Activated naive CD8-positive, alpha-beta T cell (primary cell): ENCODE data around the gene FHL1.

Experiments
- H3K27ac Mint-ChIP-seq: one replicate; pipeline ENCODE4 v1.8.0; 2021; ENCODE audit warnings: mixed read lengths
- H3K27me3 Mint-ChIP-seq: one replicate; pipeline ENCODE4 v1.8.0; 2021; ENCODE audit warnings: mixed read lengths
- H3K36me3 Mint-ChIP-seq: one replicate; pipeline ENCODE4 v1.8.0; 2021; ENCODE audit warnings: mixed read lengths
- H3K4me1 Mint-ChIP-seq: one replicate; pipeline ENCODE4 v1.8.0; 2021; ENCODE audit warnings: low read depth, mixed read lengths
- H3K4me3 Mint-ChIP-seq: one replicate; pipeline ENCODE4 v1.8.0; 2021; ENCODE audit warnings: mild to moderate bottlenecking, mixed read lengths
- H3K9me3 Mint-ChIP-seq: one replicate; pipeline ENCODE4 v1.8.0; 2021; ENCODE audit warnings: low read depth, mixed read lengths

FHL1 gene

DNA sequence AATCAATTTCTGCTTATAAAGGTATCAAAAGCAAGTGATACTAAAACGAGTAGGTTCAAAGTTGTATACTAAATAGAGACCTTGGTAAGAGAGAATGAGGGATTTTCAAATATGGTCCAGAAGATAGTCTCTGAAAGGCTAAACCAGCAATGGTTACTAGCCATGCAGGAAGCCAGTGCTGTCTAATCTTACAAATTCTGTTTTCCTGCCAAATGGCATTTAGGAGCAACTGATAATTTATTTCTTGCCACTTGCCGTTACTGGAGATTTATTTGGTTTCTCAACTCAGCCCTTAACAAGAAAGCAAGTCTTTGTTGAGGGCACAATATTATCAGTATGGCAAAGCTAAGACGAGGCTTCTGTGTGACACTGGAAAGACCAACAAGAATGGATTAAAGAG lies 56.6 kb downstream of the FHL1 start:
- Mint-ChIP-seq H3K36me3 (no peaks in the 10 kb centered on the region), H3K4me3 (no peak overlapping the region), H3K27me3 (no peaks in the 10 kb centered on the region), H3K9me3 (no peaks in the 10 kb centered on the region), H3K4me1 (peaks cover 27% of the 10 kb centered on the region), H3K27ac (no peak overlapping the region)

DNA sequence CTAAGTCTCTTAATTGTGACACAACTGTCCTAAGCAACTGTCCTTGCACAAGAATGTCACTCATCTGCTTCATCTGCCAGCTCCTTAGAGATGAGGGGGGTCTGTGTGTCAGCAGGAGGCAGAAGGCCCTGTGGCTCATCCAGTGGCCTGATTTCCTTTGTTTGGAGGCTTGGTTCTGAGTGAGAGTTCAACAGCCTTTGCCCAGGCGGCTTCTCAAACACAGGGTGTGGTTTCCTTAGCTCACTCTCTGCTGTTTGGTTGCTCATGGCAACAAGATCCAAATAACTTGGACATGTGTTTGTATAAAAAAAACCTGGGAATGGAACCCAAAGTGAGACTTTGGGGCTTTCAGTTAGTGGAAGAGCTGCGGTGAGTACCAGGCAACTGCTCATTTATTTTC lies 57.2 kb downstream of the FHL1 start:
- Mint-ChIP-seq H3K9me3 (no peaks in the 10 kb centered on the region), H3K27me3 (no peaks in the 10 kb centered on the region), H3K27ac (no peak overlapping the region), H3K36me3 (no peaks in the 10 kb centered on the region), H3K4me3 (no peak overlapping the region), H3K4me1 (peaks cover 27% of the 10 kb centered on the region)

DNA sequence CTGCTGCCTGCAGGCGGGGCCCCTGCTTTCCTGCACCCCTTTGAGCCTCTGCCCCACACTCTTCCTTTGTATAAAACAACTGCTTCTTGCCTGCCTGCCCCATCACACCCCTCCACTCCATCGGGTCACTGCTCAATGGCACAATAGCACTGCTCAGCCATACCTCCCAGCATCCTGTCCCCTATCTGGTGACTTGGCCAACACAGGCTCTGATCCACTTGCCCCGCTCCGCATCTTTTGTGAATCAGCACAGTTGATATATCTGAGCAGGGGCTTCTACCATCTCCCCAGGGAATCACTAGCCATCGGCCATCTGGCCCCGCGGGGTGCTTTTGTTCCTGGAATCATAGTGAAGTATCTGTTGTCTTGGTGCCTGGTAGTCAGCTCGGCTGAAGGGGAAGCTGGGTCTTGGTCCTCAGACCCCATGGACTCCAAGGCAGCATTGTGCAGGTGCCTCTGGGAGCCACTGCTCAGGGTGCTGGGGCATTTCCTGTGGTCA lies 58.6 kb downstream of the FHL1 start:
- H3K36me3 Mint-ChIP-seq = no peaks in the 10 kb centered on the region
- H3K4me3 Mint-ChIP-seq = no peak overlapping the region
- no peak overlapping the region for H3K27ac Mint-ChIP-seq
- H3K9me3 Mint-ChIP-seq = no peaks in the 10 kb centered on the region
- H3K4me1 Mint-ChIP-seq = peaks cover 27% of the 10 kb centered on the region
- H3K27me3 Mint-ChIP-seq = no peaks in the 10 kb centered on the region

DNA sequence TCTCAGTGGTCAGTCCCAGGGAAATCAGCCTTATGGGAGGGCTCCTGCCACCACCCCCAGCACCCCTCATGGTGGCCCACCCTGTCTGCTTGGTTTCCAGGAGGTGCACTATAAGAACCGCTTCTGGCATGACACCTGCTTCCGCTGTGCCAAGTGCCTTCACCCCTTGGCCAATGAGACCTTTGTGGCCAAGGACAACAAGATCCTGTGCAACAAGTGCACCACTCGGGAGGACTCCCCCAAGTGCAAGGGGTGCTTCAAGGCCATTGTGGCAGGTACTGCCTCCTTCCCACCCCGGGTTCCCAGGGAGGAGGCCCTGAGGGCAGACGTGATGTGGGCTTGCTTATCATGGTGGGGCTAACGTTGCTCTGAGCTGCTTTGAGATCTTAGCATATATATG lies 59.6 kb downstream of the FHL1 start:
- Mint-ChIP-seq H3K9me3 (no peaks in the 10 kb centered on the region), H3K27ac (no peak overlapping the region), H3K4me3 (no peak overlapping the region), H3K27me3 (no peaks in the 10 kb centered on the region), H3K36me3 (no peaks in the 10 kb centered on the region), H3K4me1 (peaks cover 27% of the 10 kb centered on the region)

DNA sequence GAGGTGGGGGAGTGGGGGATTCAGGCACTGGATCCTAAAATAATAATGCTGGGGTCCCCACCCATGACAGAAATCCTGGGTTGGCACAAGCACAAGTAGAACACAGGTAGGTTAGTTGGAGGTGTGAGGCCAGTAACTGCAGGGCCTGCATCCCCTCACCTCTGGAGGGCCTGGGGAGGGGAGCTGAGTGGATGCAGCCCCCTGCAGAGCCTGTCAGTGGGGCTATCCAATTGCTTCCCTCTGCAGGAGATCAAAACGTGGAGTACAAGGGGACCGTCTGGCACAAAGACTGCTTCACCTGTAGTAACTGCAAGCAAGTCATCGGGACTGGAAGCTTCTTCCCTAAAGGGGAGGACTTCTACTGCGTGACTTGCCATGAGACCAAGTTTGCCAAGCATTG lies 60.2 kb downstream of the FHL1 start:
- H3K4me3 Mint-ChIP-seq = no peak overlapping the region
- no peak overlapping the region for H3K27ac Mint-ChIP-seq
- H3K4me1 Mint-ChIP-seq = peaks cover 27% of the 10 kb centered on the region
- H3K27me3 Mint-ChIP-seq = no peaks in the 10 kb centered on the region
- H3K9me3 Mint-ChIP-seq = no peaks in the 10 kb centered on the region
- no peaks in the 10 kb centered on the region for H3K36me3 Mint-ChIP-seq

DNA sequence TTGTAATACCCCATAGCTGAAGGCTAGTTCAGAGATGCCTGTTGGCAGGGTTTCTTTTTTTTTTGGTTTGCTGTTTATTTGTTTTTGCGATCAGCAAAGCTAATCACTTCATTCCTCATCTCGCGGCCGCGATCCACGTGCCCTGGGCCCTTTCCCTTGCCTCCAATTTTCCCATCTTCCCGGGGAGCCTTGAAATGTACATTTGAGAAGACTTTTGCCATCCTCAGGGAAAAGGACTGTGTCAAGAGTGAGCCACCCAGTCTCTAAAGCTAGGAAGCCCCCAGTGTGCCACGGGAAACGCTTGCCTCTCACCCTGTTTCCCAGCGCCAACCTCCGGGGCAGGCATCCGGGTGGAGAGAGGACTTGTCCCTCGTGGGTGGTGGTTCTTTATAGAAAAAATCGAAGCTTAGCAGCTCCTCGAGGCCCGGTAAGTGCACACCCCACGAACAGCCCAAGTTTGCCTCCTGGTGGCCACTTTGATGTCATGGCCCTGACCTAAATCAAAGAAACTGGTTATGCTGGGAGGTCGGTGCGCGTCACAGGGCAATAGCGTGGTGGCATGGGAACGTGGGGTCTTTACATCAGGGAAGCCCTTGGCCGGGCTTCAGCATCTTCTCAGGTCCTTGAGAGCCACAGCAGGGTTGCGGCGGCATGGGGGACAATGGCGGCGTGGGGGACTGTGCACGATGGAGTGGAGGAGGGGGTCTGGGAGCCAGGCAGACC lies 61.8 kb downstream of the FHL1 start:
- Mint-ChIP-seq H3K27ac (no peak overlapping the region), H3K36me3 (no peaks in the 10 kb centered on the region), H3K9me3 (no peaks in the 10 kb centered on the region), H3K27me3 (no peaks in the 10 kb centered on the region), H3K4me1 (peaks cover 12% of the 10 kb centered on the region), H3K4me3 (no peak overlapping the region)

DNA sequence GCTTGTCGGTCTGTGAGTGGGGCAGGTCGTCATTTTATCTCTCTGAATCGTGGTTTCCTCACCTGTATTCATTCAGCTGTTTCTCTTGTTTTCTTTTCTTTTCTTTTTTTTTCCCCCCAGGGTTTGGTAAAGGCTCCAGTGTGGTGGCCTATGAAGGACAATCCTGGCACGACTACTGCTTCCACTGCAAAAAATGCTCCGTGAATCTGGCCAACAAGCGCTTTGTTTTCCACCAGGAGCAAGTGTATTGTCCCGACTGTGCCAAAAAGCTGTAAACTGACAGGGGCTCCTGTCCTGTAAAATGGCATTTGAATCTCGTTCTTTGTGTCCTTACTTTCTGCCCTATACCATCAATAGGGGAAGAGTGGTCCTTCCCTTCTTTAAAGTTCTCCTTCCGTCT lies 62.4 kb downstream of the FHL1 start:
- no peaks in the 10 kb centered on the region for H3K27me3 Mint-ChIP-seq
- no peaks in the 10 kb centered on the region for H3K9me3 Mint-ChIP-seq
- H3K27ac Mint-ChIP-seq = no peak overlapping the region
- peaks cover 7% of the 10 kb centered on the region for H3K4me1 Mint-ChIP-seq
- no peak overlapping the region for H3K4me3 Mint-ChIP-seq
- H3K36me3 Mint-ChIP-seq = no peaks in the 10 kb centered on the region

DNA sequence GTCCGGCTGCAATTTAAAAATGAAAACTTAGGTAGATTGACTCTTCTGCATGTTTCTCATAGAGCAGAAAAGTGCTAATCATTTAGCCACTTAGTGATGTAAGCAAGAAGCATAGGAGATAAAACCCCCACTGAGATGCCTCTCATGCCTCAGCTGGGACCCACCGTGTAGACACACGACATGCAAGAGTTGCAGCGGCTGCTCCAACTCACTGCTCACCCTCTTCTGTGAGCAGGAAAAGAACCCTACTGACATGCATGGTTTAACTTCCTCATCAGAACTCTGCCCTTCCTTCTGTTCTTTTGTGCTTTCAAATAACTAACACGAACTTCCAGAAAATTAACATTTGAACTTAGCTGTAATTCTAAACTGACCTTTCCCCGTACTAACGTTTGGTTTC lies 62.9 kb downstream of the FHL1 start:
- Mint-ChIP-seq H3K27ac (no peak overlapping the region), H3K9me3 (no peaks in the 10 kb centered on the region), H3K27me3 (no peaks in the 10 kb centered on the region), H3K4me3 (no peak overlapping the region), H3K4me1 (peaks cover 3% of the 10 kb centered on the region), H3K36me3 (no peaks in the 10 kb centered on the region)

DNA sequence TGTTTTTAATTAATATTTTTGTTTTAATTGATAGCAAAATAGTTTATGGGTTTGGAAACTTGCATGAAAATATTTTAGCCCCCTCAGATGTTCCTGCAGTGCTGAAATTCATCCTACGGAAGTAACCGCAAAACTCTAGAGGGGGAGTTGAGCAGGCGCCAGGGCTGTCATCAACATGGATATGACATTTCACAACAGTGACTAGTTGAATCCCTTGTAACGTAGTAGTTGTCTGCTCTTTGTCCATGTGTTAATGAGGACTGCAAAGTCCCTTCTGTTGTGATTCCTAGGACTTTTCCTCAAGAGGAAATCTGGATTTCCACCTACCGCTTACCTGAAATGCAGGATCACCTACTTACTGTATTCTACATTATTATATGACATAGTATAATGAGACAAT lies 63.5 kb downstream of the FHL1 start:
- Mint-ChIP-seq H3K4me1 (no peaks in the 10 kb centered on the region), H3K27me3 (no peaks in the 10 kb centered on the region), H3K27ac (no peak overlapping the region), H3K9me3 (no peaks in the 10 kb centered on the region), H3K4me3 (no peak overlapping the region), H3K36me3 (no peaks in the 10 kb centered on the region)

DNA sequence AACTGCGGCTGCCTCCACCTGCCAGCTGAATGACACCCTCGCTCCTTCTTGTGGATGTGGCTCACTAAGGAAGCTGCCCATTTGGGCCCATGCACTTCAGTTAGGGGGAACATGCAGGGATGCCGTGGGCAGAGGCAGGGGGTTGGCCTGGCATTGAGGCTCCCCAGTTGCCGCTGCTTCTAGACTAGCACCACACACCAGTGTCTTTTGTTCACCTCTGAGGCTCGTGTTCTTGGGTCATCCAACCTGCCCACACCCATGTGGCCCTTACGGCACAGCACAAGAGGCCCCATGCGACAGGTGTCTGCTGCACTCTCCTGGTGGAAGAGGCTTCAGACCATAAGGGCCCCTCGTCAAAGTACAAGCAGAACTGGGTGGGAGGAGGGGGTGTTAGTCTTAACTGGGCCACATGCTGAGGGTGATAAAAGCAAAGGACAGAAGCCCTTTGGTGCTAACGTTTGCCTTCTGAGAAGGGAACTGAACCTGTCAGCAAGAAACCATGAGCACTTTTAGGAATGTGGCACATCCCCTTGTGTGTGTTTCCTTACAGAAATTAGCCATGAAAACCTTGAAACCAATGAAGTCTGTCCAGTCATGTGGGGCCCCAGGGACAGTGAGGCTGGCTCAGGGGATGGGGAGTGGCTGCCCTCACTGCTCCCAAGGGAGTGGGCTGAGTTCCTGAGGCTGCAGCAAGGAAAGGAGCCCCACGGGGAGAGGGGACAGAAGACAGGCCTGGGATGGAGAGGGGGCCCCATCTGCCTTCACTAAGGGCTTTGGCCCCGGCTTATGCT lies 64.6 kb downstream of the FHL1 start:
- H3K36me3 Mint-ChIP-seq = no peaks in the 10 kb centered on the region
- no peaks in the 10 kb centered on the region for H3K27me3 Mint-ChIP-seq
- H3K27ac Mint-ChIP-seq = no peak overlapping the region
- H3K4me1 Mint-ChIP-seq = no peaks in the 10 kb centered on the region
- no peak overlapping the region for H3K4me3 Mint-ChIP-seq
- no peaks in the 10 kb centered on the region for H3K9me3 Mint-ChIP-seq

DNA sequence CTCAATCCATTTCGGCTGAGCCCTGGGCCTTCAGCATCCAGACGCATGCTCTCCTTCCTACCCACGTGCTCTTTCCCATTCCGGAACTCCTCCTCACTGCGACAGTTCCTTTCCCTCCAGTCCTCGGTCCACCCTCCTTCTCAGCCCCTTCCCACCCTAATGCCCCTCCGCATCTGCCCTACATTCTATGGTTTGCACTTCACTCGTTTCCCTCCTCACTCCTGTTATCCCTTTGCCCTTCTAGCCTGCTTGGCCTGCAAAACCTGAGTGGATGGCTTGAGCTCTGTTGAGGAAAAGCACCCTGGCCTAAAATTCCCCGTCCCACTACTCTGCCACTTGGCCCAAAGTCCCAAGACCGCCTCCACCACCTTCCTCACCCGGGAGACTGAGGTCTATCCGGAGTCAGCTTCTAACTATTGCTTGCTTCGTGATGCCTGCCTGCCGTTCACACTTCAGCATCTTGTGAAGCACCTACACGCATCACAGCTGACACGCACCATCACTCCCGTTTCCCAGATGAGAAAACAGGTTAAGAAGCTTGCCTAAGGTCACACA lies 65.3 kb downstream of the FHL1 start:
- Mint-ChIP-seq H3K4me1 (no peaks in the 10 kb centered on the region), H3K27ac (no peak overlapping the region), H3K27me3 (no peaks in the 10 kb centered on the region), H3K36me3 (no peaks in the 10 kb centered on the region), H3K9me3 (no peaks in the 10 kb centered on the region), H3K4me3 (no peak overlapping the region)

DNA sequence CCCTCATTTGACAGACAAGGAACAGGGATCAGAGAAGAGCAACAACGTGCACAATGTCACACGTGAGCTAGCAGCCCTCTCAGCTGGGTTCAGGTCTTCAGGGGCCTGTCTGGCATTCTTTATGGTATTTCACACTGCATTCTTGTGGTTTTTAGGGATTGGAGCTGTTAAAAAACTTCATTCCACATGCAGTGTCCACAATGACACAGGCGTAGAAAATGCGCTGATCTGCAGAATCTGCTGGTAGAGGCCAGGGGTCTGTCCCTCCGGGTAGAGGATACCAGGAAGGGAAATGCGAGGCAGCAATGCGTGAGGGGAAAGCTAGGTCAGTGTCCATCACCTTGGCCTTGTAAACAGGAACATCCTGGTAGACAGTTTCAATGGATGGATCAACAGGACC lies 67.2 kb downstream of the FHL1 start:
- Mint-ChIP-seq H3K4me3 (no peak overlapping the region), H3K36me3 (no peaks in the 10 kb centered on the region), H3K9me3 (no peaks in the 10 kb centered on the region), H3K4me1 (no peaks in the 10 kb centered on the region), H3K27me3 (no peaks in the 10 kb centered on the region), H3K27ac (no peak overlapping the region)

DNA sequence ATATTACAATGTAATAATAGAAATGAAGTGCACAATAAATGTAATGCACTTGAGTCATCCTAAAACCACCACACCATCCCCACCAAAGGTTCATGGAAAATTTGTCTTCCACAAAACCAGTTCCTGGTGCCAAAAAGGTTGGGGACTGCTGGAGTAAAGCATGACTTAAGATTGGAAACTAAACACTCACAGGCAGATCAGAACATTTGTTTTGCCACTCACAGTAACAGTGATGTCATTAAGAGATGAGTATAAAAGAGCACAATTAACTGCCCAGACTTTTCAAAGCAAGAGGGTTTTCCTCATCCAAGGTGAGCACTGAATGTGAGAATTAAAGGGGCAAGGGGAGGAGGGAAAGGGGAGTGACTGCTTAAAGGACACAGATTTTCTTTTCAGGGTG lies 68.2 kb downstream of the FHL1 start:
- Mint-ChIP-seq H3K27ac (no peak overlapping the region), H3K36me3 (no peaks in the 10 kb centered on the region), H3K4me3 (no peak overlapping the region), H3K4me1 (no peaks in the 10 kb centered on the region), H3K27me3 (no peaks in the 10 kb centered on the region), H3K9me3 (no peaks in the 10 kb centered on the region)

DNA sequence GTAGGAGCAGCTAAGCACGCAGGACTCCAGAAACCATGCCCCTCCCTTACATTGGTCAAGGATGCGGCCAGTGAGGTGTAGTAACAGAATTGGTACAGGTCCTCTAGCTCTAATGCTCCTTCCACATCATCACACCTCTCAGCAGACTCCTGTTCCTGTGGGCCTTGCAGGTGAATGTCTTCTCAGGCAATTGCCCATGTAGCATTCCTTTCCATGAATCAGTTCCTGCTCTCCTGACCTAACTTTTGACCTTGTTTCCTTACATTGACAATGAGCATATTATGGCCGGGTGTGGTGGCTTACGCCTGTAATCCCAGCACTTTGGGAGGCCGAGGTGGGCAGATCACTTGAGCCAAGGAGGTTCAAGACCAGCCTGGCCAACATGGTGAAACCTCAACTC lies 72.6 kb downstream of the FHL1 start:
- Mint-ChIP-seq H3K27ac (no peak overlapping the region), H3K4me1 (no peaks in the 10 kb centered on the region), H3K27me3 (no peaks in the 10 kb centered on the region), H3K36me3 (peaks cover 3% of the 10 kb centered on the region), H3K4me3 (no peak overlapping the region), H3K9me3 (no peaks in the 10 kb centered on the region)

DNA sequence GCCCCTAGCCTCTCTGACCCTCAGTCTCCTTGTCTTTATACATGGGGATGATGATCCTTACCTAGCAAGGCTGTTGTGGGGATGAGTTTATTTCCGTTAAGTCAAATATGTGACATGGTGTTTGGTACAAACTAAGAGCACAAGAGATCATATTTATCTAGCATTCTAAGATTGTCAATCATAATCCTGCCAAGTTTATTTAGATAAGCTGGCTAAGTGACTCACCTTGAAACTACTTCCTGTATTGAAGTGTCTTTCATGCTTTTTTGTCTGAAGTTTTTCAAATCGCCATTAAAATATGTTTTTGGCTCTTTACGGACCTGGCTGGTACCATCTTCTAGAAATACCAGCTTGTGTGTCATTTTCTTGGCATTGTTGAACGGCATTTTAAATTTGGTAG lies 73.2 kb downstream of the FHL1 start:
- Mint-ChIP-seq H3K9me3 (no peaks in the 10 kb centered on the region), H3K27ac (no peak overlapping the region), H3K4me1 (no peaks in the 10 kb centered on the region), H3K27me3 (no peaks in the 10 kb centered on the region), H3K36me3 (peaks cover 3% of the 10 kb centered on the region), H3K4me3 (no peak overlapping the region)
